HepG2 (cell line): ENCODE results near the gene STUB1. TPM values are rescaled to one million over a fixed set of nuclear protein-coding genes. Genes with fewer than 3 reads are reported as not detected.

Source experiments
- BRD4 ChIP-seq: sonication (generic); formaldehyde crosslinking; IDR thresholded peaks from 2 replicates; pipeline ENCODE4 v1.4.0; 2020; ENCODE audit warnings: missing genetic modification reagents
- CBX2 ChIP-seq, 2 experiments: fragments of 200-600 bp in 1 of 2; sonication (generic); formaldehyde crosslinking in 1 of 2; IDR thresholded peaks; 2 replicates each; pipeline versions ENCODE4 v1.7.0 to v1.8.1; 2018 to 2022; ENCODE audit warnings: low read depth in 2 of 2, low read length in 1 of 2, mild to moderate bottlenecking in 1 of 2, missing genetic modification reagents in 1 of 2
- CHD2 ChIP-seq: IDR thresholded peaks from 2 replicates; pipeline ENCODE4 v1.6.1; 2011; ENCODE audit warnings: low read depth, low read length, improper control_type of control experiment
- CHD4 ChIP-seq: fragments of 200-600 bp; sonication (generic); IDR thresholded peaks from 2 replicates; pipeline ENCODE4 v1.7.0; 2017; ENCODE audit warnings: mild to moderate bottlenecking, low read length, borderline replicate concordance
- ETV5 ChIP-seq: IDR thresholded peaks from 2 replicates; pipeline ENCODE4 v1.6.1; 2018; ENCODE audit warnings: missing biosample characterization, missing genetic modification reagents, inconsistent platforms, borderline replicate concordance
- FOSL1 ChIP-seq: sonication (generic); formaldehyde crosslinking; IDR thresholded peaks from 2 replicates; pipeline ENCODE4 v1.9.0; 2021; ENCODE audit warnings: missing genetic modification reagents, borderline replicate concordance
- GPN1 ChIP-seq: sonication (generic); formaldehyde crosslinking; IDR thresholded peaks from 2 replicates; pipeline ENCODE4 v1.5.1; 2020; ENCODE audit warnings: missing genetic modification reagents, borderline replicate concordance
- HMG20A ChIP-seq: IDR thresholded peaks from 2 replicates; pipeline ENCODE4 v1.6.1; 2016; ENCODE audit warnings: borderline replicate concordance
- ISL2 ChIP-seq: sonication (generic); formaldehyde crosslinking; IDR thresholded peaks from 2 replicates; pipeline ENCODE4 v1.5.0; 2020; ENCODE audit warnings: missing genetic modification reagents
- KAT8 ChIP-seq: IDR thresholded peaks from 2 replicates; pipeline ENCODE4 v1.6.1; 2016; ENCODE audit warnings: missing genetic modification reagents, missing compliant biosample characterization
- MTF2 ChIP-seq: sonication (generic); formaldehyde crosslinking; IDR thresholded peaks from 2 replicates; pipeline ENCODE4 v1.5.0; 2020; ENCODE audit warnings: missing genetic modification reagents, borderline replicate concordance
- NR2C2 ChIP-seq: sonication (generic); formaldehyde crosslinking; IDR thresholded peaks from 2 replicates; pipeline ENCODE4 v1.4.0; 2020; ENCODE audit warnings: missing genetic modification reagents, mild to moderate bottlenecking, moderate library complexity, borderline replicate concordance
- PITX1 ChIP-seq: sonication (generic); formaldehyde crosslinking; IDR thresholded peaks from 2 replicates; pipeline ENCODE4 v1.5.1; 2020; ENCODE audit warnings: mild to moderate bottlenecking, missing genetic modification reagents
- POLR2AphosphoS5 ChIP-seq: IDR thresholded peaks from 2 replicates; pipeline ENCODE4 v1.6.1; 2012; ENCODE audit warnings: low read depth, low read length
- RBM22 ChIP-seq: fragments of 200-400 bp; formaldehyde crosslinking; optimal IDR thresholded peaks from 2 replicates; pipeline ENCODE3; 2017; ENCODE audit warnings: mild to moderate bottlenecking, low read length, moderate library complexity
- REL ChIP-seq: sonication (generic); formaldehyde crosslinking; conservative IDR thresholded peaks from 2 replicates; pipeline ENCODE4 v1.8.0; 2022; ENCODE audit warnings: mild to moderate bottlenecking, missing genetic modification reagents, moderate library complexity
- TARDBP ChIP-seq: sonication (generic); formaldehyde crosslinking; IDR thresholded peaks from 2 replicates; pipeline ENCODE4 v1.8.0; 2022; ENCODE audit warnings: mild to moderate bottlenecking, missing genetic modification reagents
- ZNF207 ChIP-seq: fragments of 450-650 bp; IDR thresholded peaks from 2 replicates; pipeline ENCODE4 v1.6.1; 2016; ENCODE audit warnings: antibody characterized with exemption, borderline replicate concordance
- ZNF431 ChIP-seq: sonication (generic); formaldehyde crosslinking; IDR thresholded peaks from 2 replicates; pipeline ENCODE4 v1.9.0; 2022; ENCODE audit warnings: missing genetic modification reagents, low read depth, mild to moderate bottlenecking, borderline replicate concordance
- ZNF501 ChIP-seq: sonication (generic); formaldehyde crosslinking; IDR thresholded peaks from 2 replicates; pipeline ENCODE4 v1.5.1; 2020; ENCODE audit warnings: mild to moderate bottlenecking, moderate library complexity, missing genetic modification reagents
- ZNF670 ChIP-seq: sonication (generic); formaldehyde crosslinking; IDR thresholded peaks from 2 replicates; pipeline ENCODE4 v1.8.0; 2022; ENCODE audit warnings: mild to moderate bottlenecking, missing genetic modification reagents, borderline replicate concordance
- ZNF724P ChIP-seq: sonication (generic); formaldehyde crosslinking; IDR thresholded peaks from 2 replicates; pipeline ENCODE4 v1.8.0; 2022; ENCODE audit warnings: missing genetic modification reagents, borderline replicate concordance
- polyA plus RNA-seq, 8 experiments: library from polyadenylated mRNA; depleted of rRNA in 3 of 8; stranded (reverse) in 7 of 8; unstranded in 1 of 8; fragments of >200 nt; fragmentation: Illumina TruSeq in 4 of 8; extraction: Trizol in 4 of 8; gene quantifications; 2 replicates each; pipeline versions ENCODE4 v1.2.1 to v1.2.3, GENCODE V29; 2011 to 2016; ENCODE audit warnings: low read depth in 4 of 8, missing spikeins in 1 of 8, mixed read lengths in 1 of 8; ENCODE audit not compliant: insufficient read depth in 1 of 8
- total RNA-seq, 5 experiments: library from RNA; depleted of rRNA; stranded (reverse); fragments of >200 nt; fragmentation: Illumina TruSeq; extraction: Trizol; gene quantifications; 2 replicates each; pipeline ENCODE4 v1.2.3, GENCODE V29; 2016; ENCODE audit warnings: low read depth in 1 of 5
- TF ChIP-seq, protein P1 (sequence below): sonication (generic); formaldehyde crosslinking; IDR thresholded peaks from 2 replicates; pipeline ENCODE4 v1.4.0; 2020; ENCODE audit warnings: missing genetic modification reagents
- TF ChIP-seq, protein P2 (sequence below): sonication (generic); formaldehyde crosslinking; IDR thresholded peaks from 2 replicates; pipeline ENCODE4 v1.5.1; 2020; ENCODE audit warnings: mild to moderate bottlenecking, missing genetic modification reagents, borderline replicate concordance

The STUB1 gene
- total and polyA plus RNA-seq, 2 of the 13 experiments (the other 11 are each of a cell fraction or from before 2014, with no cell fraction given), result 52.9 to 78.2 TPM

DNA sequence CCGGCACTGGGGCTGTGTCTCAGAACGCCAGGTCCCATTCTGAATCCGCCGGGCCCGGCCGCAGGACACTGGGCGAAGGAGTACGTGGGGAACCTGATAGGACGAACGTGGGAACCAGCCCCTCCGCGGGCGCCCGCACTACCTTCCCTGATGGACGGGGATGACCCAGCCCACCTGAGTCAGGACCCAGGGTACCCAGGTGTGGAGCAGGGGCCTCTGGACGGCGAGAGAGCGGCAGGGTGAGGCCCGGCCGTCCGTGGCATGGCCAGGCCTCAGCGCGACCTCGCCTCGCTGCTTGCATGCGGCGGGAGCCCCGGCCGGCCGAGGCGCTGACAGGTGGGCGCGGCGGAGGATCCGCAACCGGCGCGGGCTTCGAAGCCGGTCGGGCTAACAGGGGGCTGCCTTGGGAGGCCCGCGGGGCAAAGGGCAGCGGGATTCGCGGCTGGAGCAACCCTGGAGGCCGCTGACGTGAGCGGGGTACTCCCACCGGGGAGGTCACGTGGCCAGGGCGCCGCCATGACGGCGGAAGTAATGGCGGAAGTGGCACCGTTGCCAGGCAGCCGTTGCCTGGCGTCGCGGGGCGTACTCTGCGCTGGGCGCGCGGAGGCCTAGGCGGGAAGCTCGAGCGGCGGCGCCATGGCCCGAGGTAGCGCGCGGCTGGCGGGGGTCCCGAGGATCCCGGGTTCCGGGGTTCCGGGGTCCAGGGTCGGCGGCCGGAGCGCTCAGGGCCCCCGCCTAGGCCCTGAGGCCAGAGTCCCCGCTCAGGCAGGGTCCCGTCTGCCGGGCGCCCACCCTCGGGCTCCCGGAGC lies 31.2 kb upstream of the STUB1 start, which contains the start of gene WDR90 (continued):
- TF ChIP-seq CBX2 (IDR thresholded peaks at IDR 0.05; ENCODE audit: low read depth, low read length) (no peak), CBX2 (CRISPR knock-in tag; IDR thresholded peaks at IDR 0.05; ENCODE audit: low read depth) (0 out of 2 replicates have a peak, but pooled peaks have one; percentile 76), HMG20A (CRISPR knock-in tag) (no peak), ZNF724P (CRISPR knock-in tag) (peak; percentile 97), RBM22 (peak; percentile 93), ZNF207 (no peak), NR2C2 (CRISPR knock-in tag) (peak; percentile 86), ZNF501 (CRISPR knock-in tag) (peak; percentile 81), ZNF431 (CRISPR knock-in tag) (peak; percentile 73; the same call in 1 of the 2 replicates), CHD2 (peak; percentile 69), POLR2AphosphoS5 (peak; percentile 20; the same call in 1 of the 2 replicates), ETV5 (peak; percentile 85), ISL2 (CRISPR knock-in tag) (peak; percentile 57), PITX1 (peak; percentile 59; the same call in 1 of the 2 replicates), MTF2 (CRISPR knock-in tag) (no peak; the same call in 1 of the 2 replicates), GPN1 (CRISPR knock-in tag) (0 out of 2 replicates have a peak, but pooled peaks have one; percentile 10), REL (CRISPR knock-in tag) (no peak), KAT8 (CRISPR knock-in tag) (peak; percentile 91), BRD4 (peak; percentile 83; the same call in 1 of the 2 replicates), ZNF670 (peak; percentile 45; the same call in 1 of the 2 replicates), CHD4 (no peak), TARDBP (CRISPR knock-in tag) (peak; percentile 88), FOSL1 (no peak)
- TF ChIP-seq, protein P1, sequence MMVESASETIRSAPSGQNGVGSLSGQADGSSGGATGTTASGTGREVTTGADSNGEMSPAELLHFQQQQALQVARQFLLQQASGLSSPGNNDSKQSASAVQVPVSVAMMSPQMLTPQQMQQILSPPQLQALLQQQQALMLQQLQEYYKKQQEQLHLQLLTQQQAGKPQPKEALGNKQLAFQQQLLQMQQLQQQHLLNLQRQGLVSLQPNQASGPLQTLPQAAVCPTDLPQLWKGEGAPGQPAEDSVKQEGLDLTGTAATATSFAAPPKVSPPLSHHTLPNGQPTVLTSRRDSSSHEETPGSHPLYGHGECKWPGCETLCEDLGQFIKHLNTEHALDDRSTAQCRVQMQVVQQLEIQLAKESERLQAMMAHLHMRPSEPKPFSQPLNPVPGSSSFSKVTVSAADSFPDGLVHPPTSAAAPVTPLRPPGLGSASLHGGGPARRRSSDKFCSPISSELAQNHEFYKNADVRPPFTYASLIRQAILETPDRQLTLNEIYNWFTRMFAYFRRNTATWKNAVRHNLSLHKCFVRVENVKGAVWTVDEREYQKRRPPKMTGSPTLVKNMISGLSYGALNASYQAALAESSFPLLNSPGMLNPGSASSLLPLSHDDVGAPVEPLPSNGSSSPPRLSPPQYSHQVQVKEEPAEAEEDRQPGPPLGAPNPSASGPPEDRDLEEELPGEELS (CRISPR knock-in tag), result no peak
- TF ChIP-seq, protein P2, sequence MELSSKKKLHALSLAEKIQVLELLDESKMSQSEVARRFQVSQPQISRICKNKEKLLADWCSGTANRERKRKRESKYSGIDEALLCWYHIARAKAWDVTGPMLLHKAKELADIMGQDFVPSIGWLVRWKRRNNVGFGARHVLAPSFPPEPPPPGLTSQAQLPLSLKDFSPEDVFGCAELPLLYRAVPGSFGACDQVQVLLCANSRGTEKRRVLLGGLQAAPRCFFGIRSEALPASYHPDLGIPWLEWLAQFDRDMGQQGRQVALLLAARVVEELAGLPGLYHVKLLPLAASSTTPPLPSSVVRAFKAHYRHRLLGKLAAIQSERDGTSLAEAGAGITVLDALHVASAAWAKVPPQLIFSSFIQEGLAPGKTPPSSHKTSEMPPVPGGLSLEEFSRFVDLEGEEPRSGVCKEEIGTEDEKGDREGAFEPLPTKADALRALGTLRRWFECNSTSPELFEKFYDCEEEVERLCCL (CRISPR knock-in tag), result no peak
